ENCODE data around the gene CXCL12.

Gene CXCL12

DNA sequence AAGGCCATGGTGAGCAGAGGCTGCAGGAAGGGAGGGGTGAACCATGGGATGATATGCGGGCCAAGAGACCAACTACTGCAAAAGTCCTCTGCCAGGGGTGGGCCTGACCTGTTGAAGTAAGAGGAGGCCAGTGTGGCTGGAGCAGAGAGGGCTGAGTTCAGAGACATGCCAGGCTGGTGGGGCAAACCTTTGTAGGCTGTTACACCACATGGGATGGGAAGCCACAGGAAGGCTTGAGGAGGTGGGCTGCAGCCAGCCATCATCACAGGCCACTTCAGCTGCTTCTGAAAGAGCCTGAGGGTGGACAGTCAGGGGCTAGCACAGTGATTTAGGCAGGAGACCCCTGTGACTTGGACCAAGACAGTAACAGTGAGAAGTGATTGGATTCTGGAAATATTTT is 20.3 kb downstream of the CXCL12 start:
- Mint-ChIP-seq H3K4me3 (no peak overlapping the region), H3K27ac (no peak overlapping the region), H3K27me3 (no peaks in the 10 kb centered on the region), H3K9me3 (no peaks in the 10 kb centered on the region), H3K36me3 (no peaks in the 10 kb centered on the region), H3K4me1 (no peaks in the 10 kb centered on the region)

DNA sequence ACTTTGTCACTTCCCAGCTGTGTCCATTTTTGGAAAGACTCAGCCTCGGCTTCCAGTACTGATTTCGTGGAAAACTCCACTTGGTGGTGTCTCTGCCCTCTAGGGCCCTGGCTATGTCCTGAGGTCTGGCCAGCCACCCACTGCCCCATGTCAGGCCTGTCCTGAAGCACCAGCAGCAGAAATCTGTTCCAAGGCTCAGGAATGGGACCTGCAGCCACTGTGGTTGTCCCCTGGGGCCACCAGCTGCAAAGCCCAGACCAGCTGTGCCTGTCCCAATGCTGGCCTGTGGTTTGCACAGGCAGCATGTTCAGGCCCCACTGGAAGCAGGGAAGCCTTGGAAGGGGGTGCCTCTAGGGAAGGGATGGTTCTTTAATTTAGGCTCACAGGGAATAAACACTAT is 21.2 kb downstream of the CXCL12 start:
- Mint-ChIP-seq H3K4me3 (no peak overlapping the region), H3K9me3 (no peaks in the 10 kb centered on the region), H3K4me1 (no peaks in the 10 kb centered on the region), H3K27ac (no peak overlapping the region), H3K27me3 (no peaks in the 10 kb centered on the region), H3K36me3 (no peaks in the 10 kb centered on the region)

DNA sequence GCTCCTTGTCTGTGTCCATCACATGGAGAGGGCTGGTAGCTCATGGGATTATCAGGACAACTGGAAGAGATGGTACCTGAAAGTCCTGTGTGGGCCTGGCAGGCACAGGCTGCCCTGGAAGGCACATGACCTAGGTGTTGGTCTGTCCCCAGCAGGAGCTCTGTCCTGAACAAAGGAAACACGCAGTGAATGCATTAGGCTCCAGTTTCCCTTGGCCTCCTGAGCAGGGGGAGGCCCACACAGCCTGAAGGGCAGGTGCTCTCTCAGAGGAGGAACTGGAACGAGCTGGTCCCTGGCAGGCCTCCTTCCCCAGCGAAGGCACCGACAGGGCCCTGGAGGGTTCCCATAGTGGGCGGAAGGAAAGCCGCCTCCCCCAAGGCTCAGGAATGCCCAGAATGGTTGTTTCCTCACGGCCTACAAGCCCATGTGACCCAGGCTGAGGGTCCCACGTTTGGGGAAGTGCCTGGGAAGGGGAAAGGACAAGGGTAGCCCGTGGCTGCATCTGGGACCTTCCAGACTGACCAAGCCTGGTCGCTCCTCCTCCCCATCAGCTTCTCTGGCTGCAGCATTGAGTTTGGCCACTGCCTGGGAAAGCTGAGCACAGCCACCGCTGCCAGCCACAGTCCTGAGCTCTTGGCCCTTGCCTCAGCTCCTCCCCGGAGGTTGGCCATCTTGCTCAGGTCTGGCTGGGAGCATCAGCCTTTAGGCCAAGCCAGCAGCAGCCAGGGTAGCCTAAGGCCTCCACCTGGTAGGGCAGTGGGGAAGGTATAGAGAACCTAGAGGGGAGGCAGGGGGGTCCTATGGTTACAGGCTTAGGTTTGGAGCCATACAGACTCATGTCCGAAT is 21.8 kb downstream of the CXCL12 start:
- Mint-ChIP-seq H3K27ac (no peak overlapping the region), H3K9me3 (no peaks in the 10 kb centered on the region), H3K4me1 (no peaks in the 10 kb centered on the region), H3K36me3 (no peaks in the 10 kb centered on the region), H3K4me3 (no peak overlapping the region), H3K27me3 (no peaks in the 10 kb centered on the region)

DNA sequence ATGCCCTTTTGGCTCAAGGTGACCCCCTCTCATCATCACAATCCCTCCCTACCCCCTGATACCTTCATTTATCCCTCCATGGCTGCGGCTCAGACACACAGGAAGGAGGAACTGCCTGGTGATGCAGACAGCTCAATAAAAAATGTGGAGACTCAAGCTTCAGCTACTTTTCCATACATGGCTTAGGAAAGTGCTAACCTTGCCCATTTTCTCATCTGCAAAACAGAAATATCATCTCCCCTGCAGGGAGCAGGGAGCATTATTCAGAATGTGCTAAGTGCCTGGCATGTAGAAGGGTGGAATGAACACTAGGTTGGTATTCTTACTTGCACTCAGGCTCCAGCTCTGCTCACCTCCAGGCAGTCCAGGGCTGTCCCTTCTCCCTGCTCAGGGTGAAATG is 23.8 kb downstream of the CXCL12 start:
- no peaks in the 10 kb centered on the region for H3K9me3 Mint-ChIP-seq
- H3K36me3 Mint-ChIP-seq: no peaks in the 10 kb centered on the region
- H3K4me3 Mint-ChIP-seq: no peak overlapping the region
- H3K4me1 Mint-ChIP-seq: no peaks in the 10 kb centered on the region
- H3K27ac Mint-ChIP-seq: no peak overlapping the region
- no peaks in the 10 kb centered on the region for H3K27me3 Mint-ChIP-seq

DNA sequence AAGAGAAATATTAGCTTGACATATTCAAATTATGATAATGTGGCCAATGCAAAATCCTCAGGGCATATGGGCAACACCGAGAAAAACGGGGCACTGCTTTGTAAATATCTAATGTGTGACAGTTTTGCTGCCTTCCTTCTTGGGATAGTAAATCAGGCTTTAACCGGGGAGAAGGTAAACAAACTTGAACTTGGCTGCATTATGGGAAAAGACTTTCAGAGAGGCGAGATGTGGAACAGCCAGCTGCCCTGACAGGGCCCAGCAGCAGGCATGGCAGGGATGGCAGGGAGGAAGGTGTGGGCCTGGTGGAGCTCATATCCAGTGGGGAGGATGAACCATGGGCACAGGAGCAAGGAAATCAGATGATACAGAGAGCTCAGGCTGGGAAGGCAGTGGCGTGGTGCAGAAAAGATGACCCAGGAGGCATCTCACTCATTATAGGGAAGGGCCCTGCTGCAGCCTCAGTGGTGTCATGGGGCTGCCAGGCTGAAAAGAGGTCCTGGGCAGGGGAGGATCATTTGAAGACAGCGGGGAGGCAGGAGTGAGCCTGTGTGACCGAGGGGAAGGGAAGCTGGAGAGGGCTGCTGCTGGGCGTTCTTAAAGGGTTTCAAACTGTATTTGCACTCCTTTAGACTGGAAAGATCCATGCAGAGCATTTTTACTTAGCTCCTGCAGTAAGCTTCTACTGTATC is 26.7 kb downstream of the CXCL12 start:
- Mint-ChIP-seq H3K27ac (no peak overlapping the region), H3K9me3 (no peaks in the 10 kb centered on the region), H3K27me3 (no peaks in the 10 kb centered on the region), H3K4me1 (no peaks in the 10 kb centered on the region), H3K36me3 (no peaks in the 10 kb centered on the region), H3K4me3 (no peak overlapping the region)

DNA sequence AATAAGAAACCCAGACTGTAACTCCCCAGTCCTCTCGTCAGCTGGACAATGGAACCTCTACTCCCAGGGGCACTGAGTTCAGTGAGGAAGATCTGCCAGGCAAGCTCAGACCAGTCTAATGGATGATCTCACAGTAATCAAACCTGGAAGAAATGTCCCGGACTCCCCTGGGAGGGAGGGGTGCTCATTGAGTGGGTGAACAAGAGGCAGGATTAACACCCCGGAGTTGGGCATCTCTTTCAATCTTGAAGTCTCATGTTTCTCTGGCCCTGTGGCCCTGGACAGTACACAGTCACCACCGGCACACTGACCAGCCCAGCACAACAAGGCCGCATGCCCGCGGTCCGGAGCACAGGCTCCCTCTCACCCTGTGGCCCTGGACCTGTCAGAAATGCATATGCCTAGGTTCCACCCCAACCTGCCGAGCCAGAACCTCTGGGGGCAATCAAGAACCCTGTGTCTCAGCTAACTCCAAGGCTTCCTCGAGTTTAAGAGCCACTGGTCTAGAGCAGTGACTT is 27.8 kb downstream of the CXCL12 start:
- Mint-ChIP-seq H3K4me3 (no peak overlapping the region), H3K9me3 (no peaks in the 10 kb centered on the region), H3K27me3 (peaks cover 2% of the 10 kb centered on the region), H3K4me1 (no peaks in the 10 kb centered on the region), H3K36me3 (no peaks in the 10 kb centered on the region), H3K27ac (no peak overlapping the region)

DNA sequence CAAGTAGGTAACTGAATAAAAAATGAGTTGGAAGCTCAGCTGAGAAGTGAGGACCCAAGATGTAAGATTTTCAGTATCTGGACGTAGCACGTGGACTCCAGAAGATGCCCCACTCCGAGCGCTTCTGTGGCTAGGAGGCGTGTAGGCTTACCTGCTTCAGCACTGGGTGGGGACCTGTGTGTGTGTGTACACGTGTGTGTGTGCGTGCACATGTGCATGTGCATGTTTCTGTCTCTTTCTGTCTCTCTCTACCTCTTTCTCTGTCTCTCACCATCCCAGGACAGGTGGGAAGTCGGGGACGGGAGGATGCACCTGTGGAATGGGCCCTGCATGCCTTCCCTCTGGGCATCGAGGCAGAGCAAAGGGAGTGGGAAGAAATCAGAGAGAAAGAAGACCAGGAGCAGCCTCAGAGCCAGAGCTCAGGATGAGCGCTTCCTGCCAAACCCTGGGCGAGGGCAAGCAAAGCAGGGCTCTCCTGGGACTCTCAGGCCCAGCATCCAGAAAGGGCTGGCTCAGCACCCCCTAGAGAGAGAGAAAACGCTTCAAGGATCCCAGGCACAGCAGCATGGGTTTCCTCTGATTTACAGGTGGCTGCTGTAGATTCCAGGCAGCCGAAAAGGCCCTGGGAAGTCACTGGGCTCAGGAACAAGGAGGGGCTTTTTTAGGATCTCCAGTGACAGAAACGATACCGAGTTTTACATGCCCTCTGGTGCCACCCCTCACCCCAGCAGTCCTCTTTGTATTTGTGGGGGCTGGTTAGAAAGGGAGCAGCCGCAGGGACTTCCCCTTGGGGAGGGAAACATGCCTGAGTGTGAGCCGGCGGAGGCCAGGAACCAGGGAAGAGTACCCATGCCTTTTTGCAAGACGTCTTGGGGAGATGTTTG is 28.5 kb downstream of the CXCL12 start:
- no peak overlapping the region for H3K4me3 Mint-ChIP-seq
- no peak overlapping the region for H3K27ac Mint-ChIP-seq
- no peaks in the 10 kb centered on the region for H3K36me3 Mint-ChIP-seq
- no peaks in the 10 kb centered on the region for H3K4me1 Mint-ChIP-seq
- no peaks in the 10 kb centered on the region for H3K9me3 Mint-ChIP-seq
- H3K27me3 Mint-ChIP-seq: peaks cover 2% of the 10 kb centered on the region

DNA sequence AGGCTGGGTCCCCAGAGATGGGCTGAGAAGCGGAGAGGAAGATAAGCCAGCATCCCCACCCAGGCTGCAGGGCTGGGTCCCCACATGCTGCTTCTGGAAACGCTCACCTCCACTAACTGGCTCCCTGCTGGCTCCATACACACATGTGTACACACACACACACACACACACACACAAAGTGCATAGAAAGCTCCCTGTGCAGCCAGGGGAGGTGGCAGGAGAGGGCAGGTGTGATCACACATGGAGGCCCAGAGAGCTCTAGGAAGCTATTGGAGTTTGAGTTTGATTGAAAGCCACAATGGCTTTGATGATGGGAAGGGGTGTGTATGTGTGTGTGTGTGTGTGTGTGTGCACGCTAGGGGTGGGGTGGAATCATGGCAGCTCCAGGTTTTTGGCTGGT is 29.3 kb downstream of the CXCL12 start:
- no peaks in the 10 kb centered on the region for H3K4me1 Mint-ChIP-seq
- H3K27me3 Mint-ChIP-seq: peaks cover 2% of the 10 kb centered on the region
- no peak overlapping the region for H3K4me3 Mint-ChIP-seq
- H3K27ac Mint-ChIP-seq: no peak overlapping the region
- no peaks in the 10 kb centered on the region for H3K36me3 Mint-ChIP-seq
- no peaks in the 10 kb centered on the region for H3K9me3 Mint-ChIP-seq

DNA sequence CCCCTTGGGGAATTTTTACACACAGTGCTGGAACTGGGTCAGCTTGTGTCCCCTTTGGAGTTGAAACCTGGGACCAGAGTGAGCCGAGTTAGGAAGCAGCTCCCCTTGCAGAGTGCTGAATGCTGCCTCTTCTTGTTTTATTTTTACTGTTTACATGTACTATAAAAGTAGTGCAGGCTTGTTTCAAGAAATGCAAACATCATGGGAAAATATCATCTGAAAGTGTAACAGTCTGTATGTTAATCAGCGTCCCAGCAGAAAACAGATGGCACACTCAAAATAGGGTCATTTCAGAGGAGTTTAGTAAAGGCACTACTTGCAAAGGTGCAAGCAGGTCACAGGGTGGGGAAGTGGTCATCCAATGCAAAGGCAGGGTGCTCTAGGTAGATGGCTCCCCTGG is 30.1 kb downstream of the CXCL12 start:
- H3K27me3 Mint-ChIP-seq: peaks cover 2% of the 10 kb centered on the region
- H3K36me3 Mint-ChIP-seq: no peaks in the 10 kb centered on the region
- H3K9me3 Mint-ChIP-seq: no peaks in the 10 kb centered on the region
- H3K4me3 Mint-ChIP-seq: no peak overlapping the region
- no peak overlapping the region for H3K27ac Mint-ChIP-seq
- no peaks in the 10 kb centered on the region for H3K4me1 Mint-ChIP-seq

DNA sequence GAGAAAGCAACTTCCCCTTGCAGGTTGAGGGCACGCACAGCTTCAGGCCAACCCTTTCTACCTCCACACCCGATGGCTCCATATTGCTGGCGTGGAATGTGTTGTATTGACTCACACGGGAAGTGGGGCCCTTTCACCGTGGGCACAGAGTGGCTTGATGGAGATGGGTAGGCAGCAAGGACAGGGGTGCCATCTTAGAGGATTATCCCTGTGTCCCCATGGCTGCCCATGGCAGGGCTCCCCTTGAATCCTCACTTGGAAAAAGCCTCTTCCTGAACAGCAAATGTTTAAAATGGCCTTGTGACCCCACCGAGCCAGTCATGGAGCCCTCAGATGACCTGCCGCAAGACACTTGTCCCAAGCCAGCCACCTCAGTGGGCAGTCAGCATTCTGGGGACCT is 31.2 kb downstream of the CXCL12 start:
- H3K4me3 Mint-ChIP-seq: no peak overlapping the region
- H3K27me3 Mint-ChIP-seq: peaks cover 2% of the 10 kb centered on the region
- H3K4me1 Mint-ChIP-seq: no peaks in the 10 kb centered on the region
- H3K27ac Mint-ChIP-seq: no peak overlapping the region
- no peaks in the 10 kb centered on the region for H3K9me3 Mint-ChIP-seq
- H3K36me3 Mint-ChIP-seq: no peaks in the 10 kb centered on the region

DNA sequence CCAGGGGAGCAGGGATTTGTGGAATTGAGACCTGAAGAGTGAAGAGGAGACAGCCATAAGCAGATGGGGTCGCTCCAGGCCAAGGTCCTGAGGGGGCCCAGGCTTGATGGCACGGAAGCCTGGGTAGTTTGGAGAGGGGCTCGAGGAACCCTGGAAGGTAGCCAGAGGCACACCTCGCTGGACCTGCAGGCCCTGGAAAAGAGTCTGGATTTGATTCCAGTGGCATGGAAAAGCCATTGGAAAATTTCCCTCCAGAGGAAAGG is 31.8 kb downstream of the CXCL12 start:
- Mint-ChIP-seq H3K9me3 (no peaks in the 10 kb centered on the region), H3K36me3 (no peaks in the 10 kb centered on the region), H3K27ac (no peak overlapping the region), H3K4me3 (no peak overlapping the region), H3K4me1 (no peaks in the 10 kb centered on the region), H3K27me3 (peaks cover 2% of the 10 kb centered on the region)

DNA sequence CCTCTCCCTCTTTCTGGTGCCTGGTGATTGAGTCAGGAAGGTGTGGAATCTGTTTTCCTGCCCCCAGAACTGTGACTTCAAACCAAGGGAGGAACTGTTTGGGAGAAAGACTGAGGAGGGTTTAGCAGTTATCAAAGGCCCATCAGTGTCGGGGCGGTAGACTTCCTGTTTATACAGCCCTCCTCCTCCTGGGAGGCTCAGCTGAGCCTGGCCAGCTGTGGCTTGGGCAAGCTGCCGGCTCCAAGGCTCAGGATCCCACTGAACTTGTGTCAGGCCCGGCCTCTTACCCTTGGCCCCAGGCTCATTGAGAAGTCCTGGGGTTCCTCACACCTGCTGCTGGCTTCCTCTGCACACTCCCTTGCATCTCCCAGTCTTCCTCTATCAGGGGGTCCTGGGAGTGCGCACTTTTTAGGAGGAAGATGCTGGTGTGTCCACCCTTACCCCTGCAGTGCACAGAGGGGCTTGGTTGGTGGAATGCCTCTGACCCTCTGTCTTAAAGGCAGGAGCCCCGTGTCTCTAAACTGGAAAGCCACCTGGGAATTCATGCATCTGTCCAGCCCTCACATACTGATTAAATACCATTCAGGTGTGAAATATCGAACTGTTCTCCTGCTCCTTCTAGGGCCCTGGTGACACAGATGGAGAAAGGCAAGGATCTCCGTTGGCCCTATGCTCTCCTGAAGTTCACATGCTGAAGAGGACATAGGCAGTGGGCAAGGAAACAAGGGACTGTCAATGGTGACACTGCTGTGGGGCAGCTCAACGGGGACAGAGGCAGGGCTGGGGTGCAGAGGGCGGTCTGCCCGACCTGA is 32.4 kb downstream of the CXCL12 start:
- H3K27ac Mint-ChIP-seq: no peak overlapping the region
- H3K27me3 Mint-ChIP-seq: peaks cover 2% of the 10 kb centered on the region
- no peak overlapping the region for H3K4me3 Mint-ChIP-seq
- H3K4me1 Mint-ChIP-seq: no peaks in the 10 kb centered on the region
- no peaks in the 10 kb centered on the region for H3K9me3 Mint-ChIP-seq
- no peaks in the 10 kb centered on the region for H3K36me3 Mint-ChIP-seq

DNA sequence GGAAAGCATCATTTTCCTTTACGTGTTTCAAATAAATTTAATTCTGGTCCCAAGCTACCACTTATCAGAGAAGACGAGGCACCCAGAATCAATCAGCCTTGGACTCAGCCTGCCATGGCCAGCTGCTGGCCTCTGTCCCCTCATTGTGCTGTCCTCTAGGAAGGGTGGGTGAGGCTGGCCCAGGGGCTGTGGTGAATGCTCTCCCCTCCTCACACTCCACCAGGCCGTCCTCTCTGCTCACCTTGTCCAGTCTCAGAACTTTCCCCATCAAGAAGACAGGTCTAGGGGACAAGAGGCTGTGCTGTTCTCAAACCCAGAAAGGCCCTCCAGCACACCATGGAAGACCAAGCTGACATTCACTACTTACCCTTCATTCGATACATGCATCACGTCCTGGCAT is 36.4 kb downstream of the CXCL12 start:
- no peak overlapping the region for H3K27ac Mint-ChIP-seq
- H3K4me3 Mint-ChIP-seq: no peak overlapping the region
- H3K27me3 Mint-ChIP-seq: peaks cover 4% of the 10 kb centered on the region
- no peaks in the 10 kb centered on the region for H3K4me1 Mint-ChIP-seq
- no peaks in the 10 kb centered on the region for H3K9me3 Mint-ChIP-seq
- no peaks in the 10 kb centered on the region for H3K36me3 Mint-ChIP-seq

DNA sequence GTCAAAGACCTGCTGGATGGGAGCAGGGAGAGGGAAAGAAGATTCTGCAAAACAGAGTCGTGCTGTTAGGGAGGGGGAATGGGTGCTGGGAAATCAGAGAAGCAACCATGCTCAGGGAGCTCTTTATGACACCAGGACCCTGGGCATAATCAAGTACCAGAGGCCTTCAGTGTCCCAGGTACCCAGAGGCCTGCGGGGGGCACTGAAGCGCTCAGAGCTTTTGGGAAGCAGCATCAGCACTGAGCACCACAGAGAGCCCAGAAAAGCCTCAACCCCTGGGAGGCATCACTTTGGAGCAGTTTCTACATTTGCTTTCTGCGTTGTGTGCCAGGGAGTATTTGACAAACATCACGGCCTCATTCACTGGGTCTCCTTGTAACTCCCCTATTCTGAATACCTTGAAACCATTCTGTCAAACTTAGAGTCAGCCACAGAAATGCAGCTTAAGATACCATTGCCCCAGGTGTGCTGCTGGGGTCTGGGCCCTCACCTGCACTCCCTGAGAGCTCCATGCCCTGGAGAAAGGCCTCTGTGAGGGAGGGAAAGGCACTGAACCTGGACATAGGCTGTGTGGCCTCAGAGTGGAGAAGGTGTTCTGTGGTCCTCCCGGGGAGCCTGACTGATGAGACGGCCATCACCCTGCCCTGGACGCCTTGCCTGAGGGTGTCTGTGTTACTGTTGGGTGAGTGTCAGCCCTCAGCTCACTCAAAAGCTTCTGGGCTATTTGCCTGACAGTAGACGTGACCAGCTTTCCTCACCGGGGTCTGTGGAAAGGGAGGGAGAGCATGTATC is 37.1 kb downstream of the CXCL12 start:
- Mint-ChIP-seq H3K27me3 (peaks cover 2% of the 10 kb centered on the region), H3K27ac (no peak overlapping the region), H3K9me3 (no peaks in the 10 kb centered on the region), H3K4me3 (no peak overlapping the region), H3K36me3 (no peaks in the 10 kb centered on the region), H3K4me1 (no peaks in the 10 kb centered on the region)

DNA sequence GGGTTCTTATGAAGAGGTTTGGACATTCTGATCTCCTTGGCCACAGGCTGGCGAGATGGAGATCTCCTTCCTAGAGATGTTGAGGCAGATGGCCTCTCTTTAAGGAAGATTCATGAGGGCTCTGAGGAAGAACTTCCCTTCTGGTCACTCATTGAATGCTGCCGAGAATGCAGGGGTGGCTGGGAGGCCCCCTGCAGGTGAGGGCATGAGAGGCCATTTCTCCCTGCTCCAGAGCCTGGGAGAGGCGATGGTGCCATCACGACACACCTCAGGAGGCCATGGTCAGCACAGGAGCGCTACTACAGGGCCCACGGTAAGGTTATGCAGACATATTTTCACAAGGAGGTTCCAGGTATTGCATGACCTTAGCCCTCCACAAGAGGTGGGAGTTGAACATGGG is 40.2 kb downstream of the CXCL12 start:
- no peak overlapping the region for H3K4me3 Mint-ChIP-seq
- H3K4me1 Mint-ChIP-seq: no peaks in the 10 kb centered on the region
- no peak overlapping the region for H3K27ac Mint-ChIP-seq
- H3K27me3 Mint-ChIP-seq: peaks cover 3% of the 10 kb centered on the region
- H3K9me3 Mint-ChIP-seq: no peaks in the 10 kb centered on the region
- no peaks in the 10 kb centered on the region for H3K36me3 Mint-ChIP-seq
